Effector memory CD4-positive, alpha-beta T cell (primary cell): ENCODE measurements around the gene RMND5A.

Experiments
- DNase-seq, 3 donors: peaks; one replicate each; pipeline ENCODE4 v3.0.0-alpha.2; 2020
- H3K27ac ChIP-seq: 2 replicates; pipeline ENCODE4 v1.7.0; 2013; ENCODE audit warnings: mild to moderate bottlenecking, low read length, moderate library complexity; ENCODE audit not compliant: insufficient read depth, poor library complexity, severe bottlenecking
- H3K27me3 ChIP-seq: replicated peaks from 2 replicates; pipeline ENCODE4 v1.7.0; 2013; ENCODE audit warnings: mild to moderate bottlenecking, low read length; ENCODE audit not compliant: insufficient read depth, control insufficient read depth, poor library complexity, severe bottlenecking
- H3K36me3 ChIP-seq: 2 replicates; pipeline ENCODE4 v1.7.0; 2013; ENCODE audit warnings: mild to moderate bottlenecking, low read length, moderate library complexity; ENCODE audit not compliant: control insufficient read depth, insufficient read depth
- H3K4me1 ChIP-seq: 2 replicates; pipeline ENCODE4 v1.7.0; 2013; ENCODE audit warnings: low read length, mild to moderate bottlenecking; ENCODE audit not compliant: control insufficient read depth, insufficient read depth, poor library complexity, severe bottlenecking
- H3K4me3 ChIP-seq: 2 replicates; pipeline ENCODE4 v1.7.0; 2013; ENCODE audit warnings: low read length, low read depth, mild to moderate bottlenecking; ENCODE audit not compliant: insufficient read depth, poor library complexity, severe bottlenecking
- H3K9me3 ChIP-seq: 2 replicates; pipeline ENCODE4 v1.7.0; 2013; ENCODE audit warnings: mild to moderate bottlenecking, low read length, moderate library complexity; ENCODE audit not compliant: control insufficient read depth

Gene RMND5A

DNA sequence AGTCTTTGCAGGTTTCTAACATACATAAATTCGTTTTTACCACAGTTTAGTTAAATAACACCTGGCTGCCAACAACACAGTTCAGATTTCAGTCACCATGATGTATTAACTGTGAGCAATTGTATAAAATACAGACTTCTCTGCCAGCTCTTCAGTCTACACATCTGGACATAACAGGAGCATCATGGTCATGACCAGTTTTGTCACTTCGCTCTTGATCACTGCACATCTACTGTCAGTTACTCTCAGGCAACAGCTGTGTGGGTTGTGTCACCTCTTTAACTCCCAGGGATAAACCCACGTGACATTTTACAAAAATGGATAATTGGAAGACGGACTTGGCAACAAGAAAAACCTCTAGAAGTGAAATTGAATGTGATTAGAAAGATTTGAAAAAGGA is 40.3 kb downstream of the RMND5A start:
- Histone ChIP-seq H3K27ac (no peak overlapping the region), H3K4me1 (no peaks in the 10 kb centered on the region), H3K36me3 (peaks cover 6% of the 10 kb centered on the region), H3K9me3 (no peaks in the 10 kb centered on the region), H3K4me3 (no peak overlapping the region), H3K27me3 (no peaks in the 10 kb centered on the region)
- no peak for DNase-seq

DNA sequence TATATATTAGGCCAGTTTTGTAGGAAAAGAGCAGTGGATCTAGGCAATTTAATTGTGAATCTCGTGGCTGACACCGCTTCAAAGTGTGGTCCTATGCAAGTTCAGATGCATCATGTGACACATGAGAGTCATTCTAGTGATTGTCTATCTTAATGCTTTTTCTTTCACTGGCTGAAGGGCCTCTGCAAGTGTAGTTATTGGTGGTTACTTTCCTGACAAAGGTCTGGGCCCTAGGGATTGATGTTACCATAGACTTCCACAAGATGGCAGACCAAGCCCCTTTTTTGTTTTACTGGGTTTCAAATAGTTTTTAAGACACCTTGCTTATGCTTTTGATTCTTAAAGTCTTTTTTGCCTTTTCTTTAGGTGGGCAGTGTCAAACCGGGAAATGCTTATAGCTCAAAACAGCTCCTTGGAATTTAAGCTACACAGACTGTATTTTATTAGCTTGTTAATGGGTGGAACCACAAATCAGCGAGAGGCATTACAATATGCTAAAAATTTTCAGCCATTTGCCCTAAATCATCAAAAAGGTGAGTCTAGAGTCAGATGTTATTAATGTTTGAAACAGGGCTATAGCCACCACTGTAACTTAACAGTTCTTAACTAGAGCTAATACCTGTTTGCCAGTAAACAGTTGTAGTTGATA is 44.7 kb downstream of the RMND5A start:
- Histone ChIP-seq H3K36me3 (peaks cover 33% of the 10 kb centered on the region), H3K4me1 (no peaks in the 10 kb centered on the region), H3K27ac (no peak overlapping the region), H3K27me3 (no peaks in the 10 kb centered on the region), H3K4me3 (no peak overlapping the region), H3K9me3 (no peaks in the 10 kb centered on the region)
- no peak for DNase-seq

DNA sequence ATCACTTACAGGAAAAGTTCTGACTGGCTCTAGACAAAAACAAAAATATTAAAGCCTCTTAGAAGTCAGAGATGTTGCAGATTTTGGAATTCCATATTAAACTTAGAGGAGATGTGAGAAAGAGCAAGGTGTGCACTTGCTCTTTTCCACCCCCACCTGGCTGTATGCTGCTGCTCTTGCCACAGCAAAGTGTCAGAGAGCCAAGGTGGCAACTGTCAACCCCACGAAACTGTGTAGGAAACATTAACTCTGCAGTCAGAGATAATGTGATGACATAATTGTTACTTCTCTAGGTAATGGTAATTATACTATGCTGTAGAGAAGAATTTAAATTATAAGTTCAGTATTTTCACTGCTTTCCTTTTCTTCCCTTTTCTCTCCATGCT is 45.2 kb downstream of the RMND5A start:
- H3K27me3 ChIP-seq: no peaks in the 10 kb centered on the region
- H3K4me3 ChIP-seq: no peak overlapping the region
- H3K36me3 ChIP-seq: peaks cover 34% of the 10 kb centered on the region
- no peak for DNase-seq
- H3K9me3 ChIP-seq: no peaks in the 10 kb centered on the region
- H3K4me1 ChIP-seq: no peaks in the 10 kb centered on the region
- no peak overlapping the region for H3K27ac ChIP-seq

DNA sequence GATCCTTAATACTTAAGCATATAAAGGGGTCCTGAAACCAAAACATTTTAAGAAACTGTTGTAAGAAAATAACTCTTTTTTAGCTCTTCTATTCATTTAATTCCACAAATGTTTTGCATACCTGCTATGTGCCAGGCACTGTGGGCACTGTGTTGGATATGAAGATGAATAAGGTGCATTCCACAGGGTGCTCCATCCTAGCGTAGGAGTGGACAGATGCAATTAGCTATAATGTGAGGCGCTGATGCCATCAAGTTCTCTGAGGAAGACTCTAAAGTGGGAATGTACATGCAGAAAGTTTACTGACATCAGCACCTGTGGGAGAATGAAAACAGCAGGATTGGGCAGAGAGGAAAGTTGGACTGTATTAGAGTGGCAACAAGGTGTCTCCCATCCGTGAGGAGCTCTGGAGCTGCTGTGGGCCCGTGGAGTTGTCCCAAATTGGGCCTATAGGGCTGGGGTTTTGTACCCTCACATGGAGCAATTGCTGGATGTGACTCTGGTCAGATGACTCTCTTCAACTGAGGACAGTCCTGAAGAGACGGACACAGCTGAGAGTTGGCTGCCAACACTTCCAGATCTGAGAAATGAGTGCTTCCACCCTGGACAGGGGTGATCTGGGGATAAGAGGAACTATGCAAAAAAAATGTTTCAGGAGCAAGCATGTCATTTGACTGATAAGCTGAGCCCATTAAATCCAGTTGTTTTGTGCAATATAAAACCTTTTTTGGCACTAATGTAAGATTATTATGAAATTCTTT is 48.3 kb downstream of the RMND5A start:
- Histone ChIP-seq H3K9me3 (no peaks in the 10 kb centered on the region), H3K4me3 (no peak overlapping the region), H3K27me3 (no peaks in the 10 kb centered on the region), H3K27ac (no peak overlapping the region), H3K4me1 (no peaks in the 10 kb centered on the region), H3K36me3 (peaks cover 61% of the 10 kb centered on the region)
- no peak for DNase-seq

DNA sequence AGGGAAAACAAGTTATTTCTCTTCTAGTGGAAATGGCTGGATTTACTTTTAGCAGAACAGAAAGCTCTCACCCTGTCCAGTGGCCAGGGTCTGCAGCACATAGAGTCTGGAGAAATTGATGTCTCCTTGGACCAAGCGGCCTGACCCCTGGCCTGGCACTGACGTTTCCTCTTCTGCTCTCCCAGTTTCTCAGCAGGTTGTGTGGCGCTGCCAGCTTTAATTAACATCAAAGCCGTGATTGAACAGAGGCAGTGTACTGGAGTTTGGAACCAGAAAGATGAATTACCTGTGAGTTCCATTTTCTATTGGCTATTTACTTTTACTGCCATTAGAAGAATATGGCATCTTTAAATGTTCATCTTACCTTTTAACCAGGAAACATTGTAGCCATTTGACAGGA is 49.7 kb downstream of the RMND5A start:
- no peak overlapping the region for H3K27ac ChIP-seq
- H3K36me3 ChIP-seq: peaks cover 68% of the 10 kb centered on the region
- H3K27me3 ChIP-seq: no peaks in the 10 kb centered on the region
- DNase-seq: no peak
- no peaks in the 10 kb centered on the region for H3K9me3 ChIP-seq
- no peak overlapping the region for H3K4me3 ChIP-seq
- H3K4me1 ChIP-seq: no peaks in the 10 kb centered on the region

DNA sequence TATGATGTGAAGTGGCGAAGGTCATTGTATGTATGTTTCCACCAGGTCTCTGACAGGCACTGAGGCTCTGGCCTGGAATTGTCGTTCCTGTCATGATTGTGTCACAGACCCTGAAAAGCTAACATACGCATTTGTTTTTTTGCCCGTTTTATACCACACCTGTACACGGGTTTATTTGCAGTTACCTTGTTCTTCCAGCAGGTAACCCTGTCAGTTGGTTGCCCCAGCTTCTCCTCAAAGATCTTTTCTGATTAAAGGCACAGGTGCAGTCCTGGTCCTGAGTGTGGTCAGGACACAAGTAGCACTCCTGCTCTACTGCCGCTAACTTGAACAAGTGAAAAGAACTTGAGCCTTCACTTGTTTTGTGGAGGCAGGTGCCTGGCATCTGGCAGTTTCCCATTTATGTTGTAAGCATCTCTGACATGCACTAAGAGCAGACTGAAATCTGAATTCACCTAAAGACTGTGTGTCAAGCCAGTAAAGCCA is 50.8 kb downstream of the RMND5A start:
- Histone ChIP-seq H3K27ac (no peak overlapping the region), H3K4me1 (no peaks in the 10 kb centered on the region), H3K36me3 (peaks cover 63% of the 10 kb centered on the region), H3K4me3 (no peak overlapping the region), H3K27me3 (no peaks in the 10 kb centered on the region), H3K9me3 (no peaks in the 10 kb centered on the region)
- DNase-seq: no peak

DNA sequence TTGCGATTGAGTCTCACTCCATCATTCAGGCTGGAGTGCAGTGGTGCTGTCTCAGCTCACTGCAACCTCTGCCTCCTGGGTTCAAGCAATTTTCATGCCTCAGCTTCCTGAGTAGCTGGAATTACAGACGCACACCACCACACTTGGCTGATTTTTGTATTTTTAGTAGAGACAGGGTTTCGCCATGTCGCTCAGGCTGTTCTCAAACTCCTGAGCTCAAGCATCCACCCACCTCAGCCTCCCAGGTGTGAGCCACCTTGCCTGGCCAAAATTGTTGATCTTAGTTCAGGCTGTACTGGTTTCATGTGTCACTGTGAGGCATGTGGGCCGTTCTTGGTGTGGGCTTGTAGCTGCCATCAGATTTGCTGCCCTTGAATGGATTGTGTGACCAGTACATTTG is 52.5 kb downstream of the RMND5A start:
- no peak overlapping the region for H3K4me3 ChIP-seq
- no peaks in the 10 kb centered on the region for H3K9me3 ChIP-seq
- no peak for DNase-seq
- H3K4me1 ChIP-seq: no peaks in the 10 kb centered on the region
- no peaks in the 10 kb centered on the region for H3K27me3 ChIP-seq
- no peak overlapping the region for H3K27ac ChIP-seq
- H3K36me3 ChIP-seq: peaks cover 51% of the 10 kb centered on the region

DNA sequence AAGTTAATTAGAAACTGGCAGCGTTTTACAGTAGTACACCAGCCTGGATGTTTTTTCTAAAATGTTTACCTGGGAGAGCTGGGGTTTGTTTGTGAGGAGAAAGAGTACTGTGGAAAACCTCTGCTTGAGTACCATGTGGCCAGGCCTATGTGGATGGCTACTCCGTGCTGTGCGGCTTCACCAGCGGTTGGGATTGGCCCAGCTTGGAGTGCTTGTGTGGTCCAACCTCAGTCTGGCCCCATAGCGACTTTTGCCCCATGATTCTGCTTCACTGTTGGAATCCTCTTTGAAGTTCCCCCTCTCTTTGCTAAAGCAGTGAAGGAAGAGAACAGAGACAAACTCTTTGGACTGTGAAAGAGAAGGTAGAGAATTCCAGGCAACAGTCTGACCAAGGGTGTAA is 54.8 kb downstream of the RMND5A start:
- no peak overlapping the region for H3K27ac ChIP-seq
- H3K9me3 ChIP-seq: no peaks in the 10 kb centered on the region
- no peaks in the 10 kb centered on the region for H3K27me3 ChIP-seq
- H3K4me1 ChIP-seq: no peaks in the 10 kb centered on the region
- H3K36me3 ChIP-seq: peaks cover 41% of the 10 kb centered on the region
- no peak for DNase-seq
- H3K4me3 ChIP-seq: no peak overlapping the region

DNA sequence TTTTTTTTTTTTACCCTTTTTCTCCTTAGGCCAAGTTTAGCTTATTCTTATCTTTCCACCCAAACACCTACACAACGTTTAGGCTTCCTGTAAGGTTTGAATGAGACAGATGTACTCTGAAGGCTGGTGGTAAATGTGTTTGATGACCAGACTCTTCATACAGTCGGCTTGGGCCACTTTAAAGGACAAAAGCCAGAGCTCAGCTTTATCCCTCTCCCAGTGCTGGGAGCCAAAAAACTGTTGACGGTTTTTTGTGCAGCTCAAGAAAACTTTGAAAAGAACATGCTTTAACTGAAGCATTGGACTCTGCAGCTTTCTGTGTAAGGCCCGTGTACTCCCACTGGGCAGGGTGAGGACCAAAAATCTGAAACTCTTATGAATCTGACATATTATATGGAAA is 55.2 kb downstream of the RMND5A start:
- H3K27me3 ChIP-seq: no peaks in the 10 kb centered on the region
- peaks cover 37% of the 10 kb centered on the region for H3K36me3 ChIP-seq

DNA sequence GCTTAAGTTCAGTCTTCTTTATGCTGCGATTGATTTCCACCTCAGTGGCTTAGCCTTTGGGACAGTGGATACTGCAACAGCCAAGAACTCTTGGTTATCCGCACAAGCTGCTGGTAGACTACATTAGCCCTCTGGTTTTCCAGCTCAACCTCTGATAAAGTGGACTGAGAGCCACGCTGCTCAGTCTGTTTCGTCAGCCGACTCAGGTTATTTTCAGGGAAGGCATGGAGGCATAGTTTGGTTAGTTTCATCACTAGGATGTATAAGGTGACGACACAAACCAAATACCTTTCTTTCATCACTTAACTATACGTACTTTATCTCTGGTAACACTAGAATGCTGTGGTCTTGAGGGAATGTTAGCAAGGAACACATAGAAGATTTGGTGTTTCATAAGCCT is 56.4 kb downstream of the RMND5A start:
- Histone ChIP-seq H3K36me3 (peaks cover 25% of the 10 kb centered on the region), H3K4me1 (no peaks in the 10 kb centered on the region), H3K27ac (no peak overlapping the region), H3K4me3 (no peak overlapping the region), H3K9me3 (no peaks in the 10 kb centered on the region), H3K27me3 (no peaks in the 10 kb centered on the region)
- no peak for DNase-seq

More for the DNA sequence above, 55.2 kb downstream of the RMND5A start:
- no peaks in the 10 kb centered on the region for H3K4me1 ChIP-seq
- DNase-seq: no peak
- no peaks in the 10 kb centered on the region for H3K9me3 ChIP-seq
- H3K4me3 ChIP-seq: no peak overlapping the region
- H3K27ac ChIP-seq: no peak overlapping the region
